Measurements from ENCODE around the gene PLEKHD1. TPM values are rescaled to one million over a fixed set of nuclear protein-coding genes. Genes with fewer than 3 reads are reported as not detected.

The PLEKHD1 gene
- total and polyA plus RNA-seq, 4 donors: 0.05 to 0.08 (median 0.06) TPM; not detected in 1

- no peak overlapping the region for H3K9ac ChIP-seq (ENCODE audit: low read depth in 1 of 2, low read length in 2 of 2)
- no peaks in the 10 kb centered on the region for H3K4me1 ChIP-seq (ENCODE audit: control insufficient read depth in 4 of 4, insufficient read depth in 4 of 4, low read length in 3 of 4)
- no peak for DNase-seq (ENCODE audit: low spot score)
- TF ChIP-seq EGR1 (IDR thresholded peaks at IDR 0.05; ENCODE audit: low read depth in 2 of 2): no peak
- H3K9me3 ChIP-seq (ENCODE audit: control insufficient read depth in 4 of 4, low read length in 3 of 4): no peaks in the 10 kb centered on the region
- H3K36me3 ChIP-seq (ENCODE audit: control insufficient read depth in 4 of 4, insufficient read depth in 3 of 4, low read depth in 1 of 4, low read length in 3 of 4): no peaks in the 10 kb centered on the region
- 89% methylated on average over 7 of the region's 7 CpGs for WGBS
- no peak overlapping the region for H3K4me3 ChIP-seq (ENCODE audit: low read depth in 1 of 3, low read length in 3 of 3)
- peaks cover 0 to 3% (median 3%) of the 10 kb centered on the region in 4 donors for H3K27me3 ChIP-seq (ENCODE audit: control insufficient read depth in 4 of 4, insufficient read depth in 4 of 4, low read length in 3 of 4)
- H3K27ac ChIP-seq (ENCODE audit: low read depth in 1 of 2, low read length in 2 of 2): no peak overlapping the region
Measured at GRCh38 chr14:69560826-69561225, 76.3 kb downstream of the PLEKHD1 start.

- H3K27me3 ChIP-seq (ENCODE audit: control insufficient read depth in 4 of 4, insufficient read depth in 4 of 4, low read length in 3 of 4): peaks cover 0 to 3% (median 3%) of the 10 kb centered on the region in 4 donors
- H3K4me3 ChIP-seq (ENCODE audit: low read depth in 1 of 3, low read length in 3 of 3): no peak overlapping the region
- no peak for TF ChIP-seq ATF3 (IDR thresholded peaks at IDR 0.05)
- TF ChIP-seq, protein P1, sequence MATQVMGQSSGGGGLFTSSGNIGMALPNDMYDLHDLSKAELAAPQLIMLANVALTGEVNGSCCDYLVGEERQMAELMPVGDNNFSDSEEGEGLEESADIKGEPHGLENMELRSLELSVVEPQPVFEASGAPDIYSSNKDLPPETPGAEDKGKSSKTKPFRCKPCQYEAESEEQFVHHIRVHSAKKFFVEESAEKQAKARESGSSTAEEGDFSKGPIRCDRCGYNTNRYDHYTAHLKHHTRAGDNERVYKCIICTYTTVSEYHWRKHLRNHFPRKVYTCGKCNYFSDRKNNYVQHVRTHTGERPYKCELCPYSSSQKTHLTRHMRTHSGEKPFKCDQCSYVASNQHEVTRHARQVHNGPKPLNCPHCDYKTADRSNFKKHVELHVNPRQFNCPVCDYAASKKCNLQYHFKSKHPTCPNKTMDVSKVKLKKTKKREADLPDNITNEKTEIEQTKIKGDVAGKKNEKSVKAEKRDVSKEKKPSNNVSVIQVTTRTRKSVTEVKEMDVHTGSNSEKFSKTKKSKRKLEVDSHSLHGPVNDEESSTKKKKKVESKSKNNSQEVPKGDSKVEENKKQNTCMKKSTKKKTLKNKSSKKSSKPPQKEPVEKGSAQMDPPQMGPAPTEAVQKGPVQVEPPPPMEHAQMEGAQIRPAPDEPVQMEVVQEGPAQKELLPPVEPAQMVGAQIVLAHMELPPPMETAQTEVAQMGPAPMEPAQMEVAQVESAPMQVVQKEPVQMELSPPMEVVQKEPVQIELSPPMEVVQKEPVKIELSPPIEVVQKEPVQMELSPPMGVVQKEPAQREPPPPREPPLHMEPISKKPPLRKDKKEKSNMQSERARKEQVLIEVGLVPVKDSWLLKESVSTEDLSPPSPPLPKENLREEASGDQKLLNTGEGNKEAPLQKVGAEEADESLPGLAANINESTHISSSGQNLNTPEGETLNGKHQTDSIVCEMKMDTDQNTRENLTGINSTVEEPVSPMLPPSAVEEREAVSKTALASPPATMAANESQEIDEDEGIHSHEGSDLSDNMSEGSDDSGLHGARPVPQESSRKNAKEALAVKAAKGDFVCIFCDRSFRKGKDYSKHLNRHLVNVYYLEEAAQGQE (IDR thresholded peaks at IDR 0.05): no peak
- no peak for TF ChIP-seq GABPA (IDR thresholded peaks at IDR 0.05 in 1 of 2, conservative IDR thresholded peaks at IDR 0.05 in 1 of 2)
- TF ChIP-seq SP1 (IDR thresholded peaks at IDR 0.05): no peak
Measured at GRCh38 chr14:69561893-69562292, 77.4 kb downstream of the PLEKHD1 start.

GRCh38 chr14:69567563-69567962 lies 83.0 kb downstream of the PLEKHD1 start:
- DNase-seq (ENCODE audit: low spot score): no peak
- 84% methylated on average over 5 of the region's 5 CpGs for WGBS
- H3K27ac ChIP-seq (ENCODE audit: low read depth in 1 of 2, low read length in 2 of 2): no peak overlapping the region
- peaks cover 8 to 13% (median 11%) of the 10 kb centered on the region in 4 donors for H3K4me1 ChIP-seq (ENCODE audit: control insufficient read depth in 4 of 4, insufficient read depth in 4 of 4, low read length in 3 of 4)
- TF ChIP-seq NR2F2 (IDR thresholded peaks at IDR 0.05) (no peak), HNF4G (IDR thresholded peaks at IDR 0.05) (no peak), ZBTB33 (IDR thresholded peaks at IDR 0.05) (no peak), TAF1 (conservative IDR thresholded peaks at IDR 0.05) (no peak), FOXA2 (IDR thresholded peaks at IDR 0.05) (no peak), HNF4A (conservative IDR thresholded peaks at IDR 0.05) (no peak), EGR1 (IDR thresholded peaks at IDR 0.05; ENCODE audit: low read depth in 2 of 2) (no peak), ATF3 (IDR thresholded peaks at IDR 0.05) (no peak), RAD21 (IDR thresholded peaks at IDR 0.05) (no peak), JUND (IDR thresholded peaks at IDR 0.05) (no peak), YY1 (IDR thresholded peaks at IDR 0.05) (no peak), RXRA (IDR thresholded peaks at IDR 0.05) (no peak)
- TF ChIP-seq, protein P2, sequence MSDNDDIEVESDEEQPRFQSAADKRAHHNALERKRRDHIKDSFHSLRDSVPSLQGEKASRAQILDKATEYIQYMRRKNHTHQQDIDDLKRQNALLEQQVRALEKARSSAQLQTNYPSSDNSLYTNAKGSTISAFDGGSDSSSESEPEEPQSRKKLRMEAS (IDR thresholded peaks at IDR 0.05): no peak
- TF ChIP-seq, protein P1 (IDR thresholded peaks at IDR 0.05): no peak
- H3K4me3 ChIP-seq (ENCODE audit: low read depth in 1 of 3, low read length in 3 of 3): no peak overlapping the region
- peaks cover 3 to 12% (median 9%) of the 10 kb centered on the region in 4 donors for H3K27me3 ChIP-seq (ENCODE audit: control insufficient read depth in 4 of 4, insufficient read depth in 4 of 4, low read length in 3 of 4)
- no peaks in the 10 kb centered on the region for H3K9me3 ChIP-seq (ENCODE audit: control insufficient read depth in 4 of 4, low read length in 3 of 4)
- H3K36me3 ChIP-seq (ENCODE audit: control insufficient read depth in 4 of 4, insufficient read depth in 3 of 4, low read depth in 1 of 4, low read length in 3 of 4): no peaks in the 10 kb centered on the region
- no peak overlapping the region for H3K9ac ChIP-seq (ENCODE audit: low read depth in 1 of 2, low read length in 2 of 2)

More at GRCh38 chr14:69561893-69562292, 77.4 kb downstream of the PLEKHD1 start:
- no peaks in the 10 kb centered on the region for H3K36me3 ChIP-seq (ENCODE audit: control insufficient read depth in 4 of 4, insufficient read depth in 3 of 4, low read depth in 1 of 4, low read length in 3 of 4)
- H3K9me3 ChIP-seq (ENCODE audit: control insufficient read depth in 4 of 4, low read length in 3 of 4): no peaks in the 10 kb centered on the region
- no peak for DNase-seq (ENCODE audit: low spot score)
- H3K4me1 ChIP-seq (ENCODE audit: control insufficient read depth in 4 of 4, insufficient read depth in 4 of 4, low read length in 3 of 4): no peaks in the 10 kb centered on the region
- H3K27ac ChIP-seq (ENCODE audit: low read depth in 1 of 2, low read length in 2 of 2): no peak overlapping the region
- H3K9ac ChIP-seq (ENCODE audit: low read depth in 1 of 2, low read length in 2 of 2): no peak overlapping the region

All from liver (tissue), 9 donors.